ENCODE results near the gene SIRT1. TPM values are rescaled to one million over a fixed set of nuclear protein-coding genes. Genes with fewer than 3 reads are reported as not detected.
A peak's percentile ranks its signal among the peaks of the same experiment; 100 is the strongest.

Gene SIRT1
- total and polyA plus RNA-seq, 9 of the 15 experiments (the other 6 are each of a cell fraction or from before 2014, with no cell fraction given): 7.8 to 25.8 (median 19.1) TPM

DNA sequence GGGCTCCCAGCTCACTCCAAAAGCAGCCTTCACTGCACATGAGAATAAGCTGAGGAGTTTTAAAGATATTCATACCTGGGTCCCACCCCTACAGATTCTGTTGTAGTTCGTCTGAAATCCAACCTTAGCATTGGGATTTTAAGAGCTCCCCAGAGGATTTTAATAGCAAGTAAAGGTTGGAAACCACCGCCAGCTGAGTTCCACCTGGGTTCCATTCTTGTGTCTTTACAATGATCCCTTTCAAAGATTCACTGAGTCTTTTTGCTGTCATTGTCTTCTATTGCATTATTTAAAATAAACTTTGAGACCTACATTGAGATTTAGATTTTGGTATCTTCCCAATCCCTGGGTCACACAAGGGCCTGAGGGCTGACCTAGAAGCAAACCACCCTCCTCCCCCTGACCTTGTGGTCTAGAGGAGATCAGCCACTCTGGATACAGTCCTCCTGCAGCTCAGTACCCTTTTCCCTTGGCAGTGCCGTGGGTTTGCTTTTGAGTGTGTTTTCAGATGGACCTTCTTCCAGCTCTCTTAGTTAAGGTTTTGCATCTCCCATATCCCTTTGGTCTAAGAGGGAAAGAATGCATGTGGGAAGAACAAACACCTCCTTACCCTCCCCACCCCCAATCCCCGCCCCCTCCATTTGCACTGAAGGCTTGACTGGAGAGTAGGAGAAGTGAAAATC, 22.6 kb upstream of the SIRT1 start:
- Histone ChIP-seq H3K9me1 (ENCODE audit: control insufficient read depth, insufficient read depth, low read length) (no peaks in the 10 kb centered on the region), H3K4me1 (replicated peaks in 1 of 2; ENCODE audit: control insufficient read depth in 2 of 2, insufficient read depth in 2 of 2, low read length in 2 of 2) (no peaks in the 10 kb centered on the region; a peak in 1 of 5 replicates), H3K9me3 (replicated peaks; ENCODE audit: control insufficient read depth, insufficient read depth, low read depth, low read length) (no peaks in the 10 kb centered on the region), H3K9ac (ENCODE audit: insufficient read depth in 1 of 2, low read depth in 2 of 2, low read length in 2 of 2) (no peak overlapping the region), H4K20me1 (replicated peaks; ENCODE audit: control insufficient read depth, insufficient read depth, low read length) (no peaks in the 10 kb centered on the region), H2AFZ (ENCODE audit: low read depth, low read length) (0 out of 2 replicates have a peak overlapping the region, but pooled peaks have one; percentile 3), H3K27ac (ENCODE audit: extremely low read depth, low read depth, low read length) (no peak overlapping the region), H3K4me2 (ENCODE audit: insufficient read depth, low read length) (no peak overlapping the region), H3K79me2 (ENCODE audit: control insufficient read depth, insufficient read depth, low read length) (no peaks in the 10 kb centered on the region), H3K27me3 (ENCODE audit: control insufficient read depth in 2 of 2, insufficient read depth in 2 of 2, low read length in 2 of 2) (no peaks in the 10 kb centered on the region), H3K4me3 (no peak overlapping the region), H3K36me3 (ENCODE audit: control insufficient read depth, insufficient read depth, low read length) (no peaks in the 10 kb centered on the region)
- ATAC-seq (peak; percentile 74), DNase-seq (ENCODE audit: extremely low read depth in 1 of 4, low spot score in 3 of 4) (no peak), FAIRE-seq (no peak)
- intact Hi-C loops (cut with micrococcal nuclease) (loop anchor here (10.0 kb wide), 1 partner anchor 1033 kb away; no protein-coding TSS in a partner anchor), in situ Hi-C loops (cut with MboI) (no loop called here)
- 0 out of 2 replicates have a peak, but pooled peaks have one; percentile 27 for TF ChIP-seq ESRRA (IDR thresholded peaks at IDR 0.05; ENCODE audit: borderline replicate concordance, low read depth)
- TF ChIP-seq TRIM25 (IDR thresholded peaks at IDR 0.05; ENCODE audit: borderline replicate concordance): no peak
- TF ChIP-seq ZKSCAN8 (CRISPR knock-in tag; IDR thresholded peaks at IDR 0.05): no peak
- TF ChIP-seq, protein P1, sequence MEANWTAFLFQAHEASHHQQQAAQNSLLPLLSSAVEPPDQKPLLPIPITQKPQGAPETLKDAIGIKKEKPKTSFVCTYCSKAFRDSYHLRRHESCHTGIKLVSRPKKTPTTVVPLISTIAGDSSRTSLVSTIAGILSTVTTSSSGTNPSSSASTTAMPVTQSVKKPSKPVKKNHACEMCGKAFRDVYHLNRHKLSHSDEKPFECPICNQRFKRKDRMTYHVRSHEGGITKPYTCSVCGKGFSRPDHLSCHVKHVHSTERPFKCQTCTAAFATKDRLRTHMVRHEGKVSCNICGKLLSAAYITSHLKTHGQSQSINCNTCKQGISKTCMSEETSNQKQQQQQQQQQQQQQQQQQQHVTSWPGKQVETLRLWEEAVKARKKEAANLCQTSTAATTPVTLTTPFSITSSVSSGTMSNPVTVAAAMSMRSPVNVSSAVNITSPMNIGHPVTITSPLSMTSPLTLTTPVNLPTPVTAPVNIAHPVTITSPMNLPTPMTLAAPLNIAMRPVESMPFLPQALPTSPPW (CRISPR knock-in tag; IDR thresholded peaks at IDR 0.05): peak; percentile 35; the same call in 1 of the 2 replicates
- no TSS peak for BruUV-seq (replicated peaks)
- CTCF ChIA-PET (ENCODE audit: low intra/inter-chr PET ratio): no interaction called here
- POLR2A ChIA-PET: interaction anchor here (0.6 to 2.6 kb wide), 5 partner anchors 12 to 470 kb away, joined by 3 to 10 read pairs (median 4); partner anchors contain the start of genes HNRNPH3 and SIRT1
- 50% methylated on average over 4 of the region's 4 CpGs for WGBS (ENCODE audit: insufficient coverage, low coverage, missing lambda C conversion rate)

All from K562 (cell line).